HG03354 (cell line): ENCODE measurements around the gene FER1L5.
A peak's percentile ranks its signal among the peaks of the same experiment; 100 is the strongest.
"Not testable (repeated sequence)": the region's sequence is repeated elsewhere in the genome, so short reads cannot be mapped to it uniquely, and the experiment has no call there.

Experiments
- ATAC-seq: cut with Tn5 transposase; IDR thresholded peaks from one replicate; pipeline ENCODE4 v1.9.1; 2021; ENCODE audit warnings: mild to moderate bottlenecking; ENCODE audit not compliant: unreplicated experiment, poor library complexity, severe bottlenecking

Gene FER1L5

DNA sequence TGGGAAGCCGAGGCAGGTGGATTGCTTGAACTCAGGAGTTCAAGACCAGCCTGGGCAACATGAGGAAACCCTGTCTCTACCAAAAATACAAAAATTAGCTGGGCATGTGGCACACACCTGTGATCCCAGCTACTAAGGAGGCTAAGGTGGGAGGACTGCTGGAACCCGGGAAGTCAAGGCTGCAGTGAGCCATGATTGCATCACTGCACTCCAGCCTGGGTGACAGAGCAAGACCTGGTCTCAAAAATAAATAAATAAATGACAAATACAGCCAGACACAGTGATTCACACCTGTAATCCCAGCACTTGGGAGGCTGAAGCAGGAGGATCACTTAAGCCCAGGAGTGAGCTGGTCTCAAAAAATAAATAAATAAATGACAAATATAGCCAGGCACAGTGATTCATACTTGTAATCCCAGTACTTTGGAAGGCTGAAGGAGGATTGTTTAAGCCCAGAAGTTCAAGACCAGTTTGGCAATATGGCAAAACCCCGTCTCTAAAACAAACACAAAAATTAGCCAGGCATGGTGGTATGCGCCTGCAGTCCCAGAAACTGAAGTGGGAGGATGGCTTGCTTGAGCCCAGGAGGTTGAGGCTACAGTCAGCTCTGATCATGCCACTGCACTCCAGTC is 10.6 kb upstream of the FER1L5 start:
- ATAC-seq, result no peak

DNA sequence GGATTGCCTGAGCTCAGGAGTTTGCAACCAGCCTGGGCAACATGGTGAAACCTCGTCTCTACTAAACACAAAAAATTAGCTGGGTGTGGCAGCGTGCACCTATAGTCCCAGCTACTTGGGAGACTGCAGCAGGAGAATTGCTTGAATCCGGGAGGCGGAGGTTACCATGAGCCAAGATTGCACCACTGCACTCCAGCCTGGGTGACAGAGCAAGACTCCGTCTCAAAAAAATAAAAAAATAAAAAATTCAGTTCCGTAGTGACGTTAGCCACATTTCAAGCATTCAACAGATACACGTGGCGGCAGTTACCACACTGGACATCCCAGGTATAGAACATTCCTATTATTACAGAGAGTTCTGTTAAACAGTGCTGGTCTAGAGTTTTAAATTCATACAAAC is 8.9 kb upstream of the FER1L5 start:
- no peak for ATAC-seq

DNA sequence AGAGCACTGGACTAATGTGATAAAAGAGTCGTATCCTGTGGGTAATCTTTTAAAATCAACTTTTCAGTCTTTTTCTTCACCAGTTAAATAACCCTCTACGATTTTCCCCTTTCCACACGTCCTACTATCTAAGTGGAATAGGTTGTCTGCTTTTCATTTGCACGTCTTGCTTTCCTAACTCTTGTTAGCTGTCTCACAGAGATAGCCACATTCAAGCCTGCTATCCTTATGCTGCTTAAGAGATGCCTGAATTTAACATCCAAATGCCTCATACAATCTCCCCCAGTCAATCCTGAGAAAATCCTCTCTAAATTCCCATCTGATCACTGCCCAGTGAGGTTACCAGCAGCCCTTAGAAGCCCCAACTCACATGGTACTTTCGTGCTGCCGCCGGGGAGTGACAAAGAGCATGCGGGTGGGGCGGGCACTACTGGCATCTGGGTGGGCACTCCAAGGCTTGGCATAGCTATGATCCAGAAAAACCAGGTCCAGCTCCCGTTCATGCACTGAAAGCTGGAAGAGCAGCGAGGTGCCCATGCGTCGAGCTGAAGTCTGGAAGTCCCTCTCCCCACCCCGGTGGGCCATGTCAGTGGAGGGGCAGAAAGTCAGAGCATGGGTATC is 5.9 kb upstream of the FER1L5 start:
- ATAC-seq, result no peak

DNA sequence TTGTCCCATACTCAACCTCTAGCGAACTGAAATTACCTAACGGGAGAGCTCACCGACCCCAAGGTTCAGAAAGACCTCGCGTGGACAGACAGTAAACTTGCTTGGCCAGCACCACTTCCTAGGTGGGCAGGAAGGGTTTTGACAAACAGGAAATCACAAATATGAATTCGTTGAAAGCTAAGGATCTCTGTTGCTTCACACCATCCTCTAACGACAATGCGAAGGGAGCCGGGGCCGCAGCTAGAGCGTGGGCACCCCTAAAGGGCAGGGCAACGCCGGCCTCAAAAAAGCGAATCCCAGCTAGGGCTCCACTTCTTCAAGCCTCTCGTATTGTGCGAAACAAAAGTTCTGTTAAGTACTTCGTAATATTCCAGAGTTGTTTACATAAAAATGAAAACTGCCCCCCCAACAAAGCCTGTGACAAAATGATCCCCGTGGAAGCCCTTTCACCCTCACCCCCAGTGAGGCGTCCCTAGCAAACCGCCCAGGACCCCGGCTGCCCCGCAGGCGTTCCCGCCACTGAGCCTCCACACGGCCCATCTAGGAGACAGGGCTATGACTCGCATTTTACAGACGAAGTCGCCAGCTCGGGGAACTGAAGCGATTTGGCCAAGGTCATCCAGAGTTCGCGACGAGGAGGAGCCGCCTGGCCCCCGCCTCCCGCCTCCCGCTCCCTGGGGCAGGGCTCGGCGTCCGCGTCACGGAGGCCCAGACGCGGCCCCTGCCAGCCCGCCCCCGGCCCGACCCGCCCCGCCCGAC is 5.0 kb upstream of the FER1L5 start:
- ATAC-seq, result peak; percentile 80

DNA sequence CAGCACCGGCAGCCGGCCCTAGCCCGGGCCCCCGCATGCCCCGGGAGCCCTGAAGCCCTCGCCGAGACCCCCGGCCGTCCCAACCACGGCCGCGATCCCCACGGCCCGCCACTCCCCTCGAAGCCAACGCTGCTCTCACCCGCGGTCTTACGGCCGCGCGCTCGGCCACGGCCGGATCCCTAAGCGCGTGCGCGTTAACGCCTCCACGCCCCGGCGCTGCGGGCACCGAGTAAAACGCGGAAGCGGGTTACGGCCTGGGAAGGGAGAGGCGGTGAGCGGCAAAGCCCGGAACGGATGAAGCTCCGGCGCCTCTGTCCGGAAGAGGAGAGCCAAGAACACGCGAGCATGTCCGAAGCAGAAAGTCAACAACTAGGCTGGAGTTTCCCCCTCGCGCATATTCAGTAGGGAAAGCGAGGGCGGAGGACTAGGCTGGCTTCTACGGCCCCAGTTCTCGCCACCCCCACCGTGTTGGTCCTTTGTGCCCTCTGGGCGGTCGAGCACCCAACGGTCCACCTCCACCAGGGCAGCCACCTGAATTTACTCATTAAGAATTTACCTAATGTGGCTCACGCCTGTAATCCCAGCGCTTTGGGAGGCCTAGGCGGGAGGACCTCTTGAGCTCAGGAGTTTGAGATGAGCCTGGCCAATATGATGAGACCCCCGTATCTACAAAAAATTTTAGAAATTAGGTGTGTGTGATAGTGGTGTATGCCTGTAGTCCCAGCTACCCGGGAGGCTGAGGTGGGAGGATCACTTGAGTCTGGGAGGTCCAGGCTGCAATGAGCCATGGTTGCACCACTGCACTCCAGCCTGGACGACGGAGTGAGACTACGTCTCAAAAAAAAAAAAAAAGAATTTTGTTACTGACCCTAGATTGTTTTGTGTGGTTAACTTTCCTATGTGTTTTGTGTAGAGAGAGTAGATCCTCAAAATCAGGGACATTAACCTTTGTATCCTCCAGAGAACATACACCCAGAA is 4.1 kb upstream of the FER1L5 start, which contains the start of gene KANSL3:
TSS of gene KANSL3 (minus strand) at position 169 of the 978 bp plus-strand sequence. CDS start 1,177 bp downstream, outside the sequence.
- ATAC-seq, result peak; percentile 77

DNA sequence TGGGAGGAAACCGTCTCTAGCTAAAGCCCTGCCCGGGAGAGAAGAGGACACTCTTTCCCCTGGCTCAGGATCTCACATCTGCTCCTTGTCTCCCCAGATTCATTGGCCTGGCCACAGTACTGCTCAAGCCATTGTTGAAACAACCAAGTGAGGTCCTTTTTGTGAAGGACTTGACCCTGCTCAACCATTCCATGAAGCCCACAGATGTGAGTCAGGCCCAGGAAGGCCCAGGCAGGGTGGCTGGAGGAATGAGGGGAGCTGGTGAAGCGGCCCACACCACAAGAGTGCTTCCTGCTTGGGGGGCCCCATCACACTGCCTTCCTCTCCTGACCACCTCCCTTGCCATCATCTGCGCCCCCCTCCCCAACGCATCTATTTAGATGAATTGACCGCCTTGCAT is 5.1 kb downstream of the FER1L5 start:
- ATAC-seq, result no peak

DNA sequence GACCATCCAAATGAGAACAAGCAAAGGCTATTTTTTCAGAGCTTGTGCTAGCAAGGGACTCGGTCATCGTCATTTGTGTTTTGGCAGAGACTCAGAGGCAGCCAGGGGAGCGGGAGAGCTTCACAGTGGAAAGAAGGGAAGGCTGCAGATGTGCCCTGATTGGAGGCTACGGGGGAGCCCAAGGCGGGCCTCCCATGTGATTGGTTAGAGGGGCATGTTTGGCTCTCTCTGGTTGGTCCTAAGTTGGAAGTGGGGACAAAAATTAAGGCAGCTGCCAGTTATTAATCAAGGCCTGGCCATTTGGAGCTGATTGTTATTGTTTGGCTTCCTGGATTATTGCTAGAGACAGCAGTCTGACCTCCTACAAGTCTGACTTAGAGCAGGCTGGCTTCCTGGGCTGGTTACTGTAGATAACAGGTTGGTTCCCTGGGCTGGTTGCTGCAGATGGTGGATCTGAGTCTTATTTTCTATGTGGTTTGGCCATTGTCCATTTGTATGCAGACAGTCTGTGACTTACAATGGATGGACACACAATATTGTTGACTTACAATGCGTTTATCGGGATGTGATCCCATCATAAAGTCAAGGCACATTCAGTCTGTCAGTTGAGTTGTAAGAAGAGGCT is 5.9 kb downstream of the FER1L5 start:
- ATAC-seq, result no peak

DNA sequence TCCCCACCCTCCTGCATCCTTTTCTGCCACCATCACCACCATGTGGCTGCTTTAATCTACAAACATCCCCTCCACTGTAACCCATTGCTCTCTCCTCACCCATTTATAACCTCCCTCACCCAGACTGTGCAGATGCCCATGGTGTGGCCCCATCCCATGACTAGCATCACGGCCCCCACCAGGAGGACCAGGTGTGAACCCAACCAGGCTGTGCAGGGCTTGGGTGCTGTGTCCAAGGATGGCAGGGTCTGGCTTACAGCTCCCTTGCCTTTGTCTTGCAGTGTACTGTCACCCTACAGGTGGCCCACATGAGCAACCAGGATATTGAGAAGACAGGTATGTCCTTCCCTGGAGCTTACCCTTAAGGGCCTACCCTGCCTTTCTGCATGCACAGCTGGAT is 6.8 kb downstream of the FER1L5 start:
- ATAC-seq, result no peak

DNA sequence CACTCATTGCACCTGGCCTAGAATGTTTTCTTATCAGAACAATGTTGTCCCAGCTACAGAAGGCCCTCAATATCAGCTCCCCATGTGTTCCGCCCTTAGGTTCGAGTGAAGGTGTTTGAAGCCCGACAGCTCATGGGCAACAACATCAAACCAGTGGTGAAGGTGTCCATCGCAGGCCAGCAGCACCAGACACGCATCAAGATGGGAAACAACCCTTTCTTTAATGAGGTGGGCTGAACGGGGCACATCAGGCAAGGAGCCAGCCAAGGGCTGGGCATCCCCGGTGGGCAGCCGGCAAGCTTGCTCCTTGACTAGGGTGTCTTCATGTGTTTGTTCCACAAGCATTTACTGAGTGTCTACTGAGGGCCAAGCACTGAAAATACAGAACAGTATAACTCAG is 9.2 kb downstream of the FER1L5 start:
- ATAC-seq, result no peak

DNA sequence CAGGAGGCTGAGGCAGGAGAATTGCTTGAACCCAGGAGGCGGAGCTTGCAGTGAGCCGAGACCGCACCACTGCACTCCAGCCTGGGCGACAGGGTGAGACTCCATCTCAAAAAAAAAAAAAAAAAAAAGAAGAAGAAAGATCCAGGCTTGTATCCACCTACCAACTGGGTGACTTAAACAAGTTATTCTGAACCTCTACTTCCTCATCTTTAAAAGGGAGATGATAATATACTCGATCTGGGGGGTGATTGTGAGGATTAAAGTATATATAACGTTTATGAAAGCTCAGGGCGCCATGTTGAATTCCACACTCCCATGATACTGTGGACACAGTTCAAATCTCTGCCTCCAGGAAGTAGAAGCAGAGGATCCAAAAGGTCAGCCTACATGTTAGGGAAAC is 12.2 kb downstream of the FER1L5 start:
- not testable (repeated sequence) for ATAC-seq

DNA sequence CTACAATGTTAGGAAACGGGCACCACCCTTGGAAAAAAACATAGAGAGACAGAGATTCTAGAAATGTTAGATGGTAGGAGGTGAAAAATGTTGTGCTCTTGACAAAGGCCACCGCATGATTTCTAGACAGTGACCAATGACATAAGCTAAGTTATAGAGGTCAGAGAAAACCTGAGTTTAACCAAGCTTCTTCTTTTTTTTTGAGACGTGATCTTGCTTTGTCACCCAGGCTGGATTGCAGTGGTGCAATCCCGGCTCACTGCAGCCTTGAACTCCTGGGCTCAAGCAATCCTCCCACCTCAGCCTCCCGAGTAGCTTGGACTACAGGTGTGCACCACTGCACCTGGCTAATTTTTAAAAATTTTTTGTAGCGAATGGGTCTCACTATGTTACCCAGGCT is 13.0 kb downstream of the FER1L5 start:
- no peak for ATAC-seq

DNA sequence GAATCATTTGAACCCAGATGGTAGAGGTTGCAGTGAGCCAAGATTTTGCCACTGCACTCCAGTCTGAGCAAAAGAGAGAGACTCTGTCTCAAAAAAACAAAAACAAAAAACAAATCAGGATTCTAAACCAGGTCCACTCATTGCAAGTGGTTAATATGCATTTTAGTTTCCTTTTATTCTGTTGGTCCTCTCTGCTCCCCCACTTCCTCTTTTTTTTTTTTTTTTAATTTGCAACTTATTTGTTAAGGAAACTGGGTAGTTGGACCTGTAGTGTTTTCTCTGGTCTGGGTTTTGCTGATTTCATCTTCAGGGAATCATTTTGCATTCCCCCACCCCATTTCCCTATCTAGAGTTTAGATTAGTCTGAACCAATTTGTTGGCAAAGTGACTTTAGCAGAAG is 14.0 kb downstream of the FER1L5 start:
- no peak for ATAC-seq

DNA sequence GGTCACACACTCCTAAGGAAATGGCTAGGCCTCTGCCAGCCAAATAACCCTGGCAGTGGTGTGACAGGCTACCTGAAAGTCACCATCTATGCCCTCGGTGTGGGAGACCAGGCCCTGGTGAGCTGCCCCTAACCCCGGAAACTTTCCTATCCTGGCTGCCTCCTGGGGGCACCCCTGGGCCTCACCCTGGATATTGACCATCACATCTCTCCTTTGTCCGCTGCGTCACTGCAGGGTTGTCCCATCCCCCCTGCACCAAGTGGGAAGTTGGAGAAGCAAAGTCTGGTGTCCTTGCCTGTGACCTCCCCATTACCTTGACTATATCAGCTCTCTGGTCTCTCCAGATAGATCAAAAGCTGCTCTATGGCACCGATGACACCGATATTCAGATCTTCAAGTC is 18.8 kb downstream of the FER1L5 start:
- no peak for ATAC-seq

DNA sequence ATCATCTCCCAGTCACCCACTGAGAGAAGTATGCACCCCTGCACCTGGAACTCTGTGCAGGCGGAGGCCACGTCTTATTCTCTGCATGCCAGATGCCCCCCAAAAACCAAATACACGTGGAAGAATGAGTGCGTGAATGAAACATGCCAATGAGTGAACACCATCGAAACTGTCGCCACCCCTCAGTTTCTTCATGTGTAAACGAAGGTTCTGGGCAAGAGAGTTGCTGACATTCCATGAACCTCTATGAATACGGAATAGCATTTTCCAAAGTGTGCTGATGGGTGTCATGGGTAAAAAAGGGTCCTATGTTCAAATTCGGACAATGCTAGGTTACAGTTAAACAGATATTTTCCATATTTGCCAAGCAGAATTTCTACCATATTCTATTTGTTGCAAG is 19.8 kb downstream of the FER1L5 start:
- no peak for ATAC-seq

DNA sequence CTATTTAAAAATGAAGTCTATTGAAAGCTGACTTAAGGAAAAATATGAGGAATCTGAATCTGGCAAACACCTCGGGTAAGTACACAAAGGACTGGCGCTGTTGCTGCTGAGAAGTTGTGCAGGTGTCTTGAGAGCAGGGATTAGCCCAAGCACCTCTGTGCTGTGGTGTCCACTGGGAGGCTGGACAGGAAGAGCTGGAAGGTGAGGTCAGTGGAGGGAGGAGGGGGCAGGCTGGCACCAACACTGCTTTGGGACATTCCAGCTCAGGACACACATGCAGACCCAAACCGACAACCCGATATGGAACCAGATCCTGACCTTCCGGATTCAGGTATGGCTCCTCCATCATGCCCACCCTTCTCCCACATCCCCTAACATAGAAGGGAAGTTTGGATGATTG is 20.6 kb downstream of the FER1L5 start:
- ATAC-seq, result no peak

DNA sequence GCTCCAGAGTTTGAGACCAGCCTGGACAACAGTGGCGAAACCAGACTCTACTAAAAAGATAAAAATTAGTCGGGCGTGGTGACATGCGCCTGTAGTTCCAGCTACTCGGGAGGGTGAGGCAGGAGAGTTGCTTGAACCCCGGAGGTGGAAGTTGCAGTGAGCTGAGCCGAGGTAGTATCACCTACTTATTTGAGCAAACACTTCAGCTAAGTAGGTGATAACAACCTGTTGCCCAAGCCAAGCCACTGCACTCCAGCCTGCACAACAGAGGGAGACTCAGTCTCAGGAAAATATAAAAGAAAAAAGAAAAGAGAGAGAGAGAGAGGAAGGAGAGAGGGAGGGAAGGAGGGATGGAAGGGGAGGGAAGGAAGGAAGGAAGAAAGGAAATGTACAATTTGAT is 21.3 kb downstream of the FER1L5 start:
- no peak for ATAC-seq

DNA sequence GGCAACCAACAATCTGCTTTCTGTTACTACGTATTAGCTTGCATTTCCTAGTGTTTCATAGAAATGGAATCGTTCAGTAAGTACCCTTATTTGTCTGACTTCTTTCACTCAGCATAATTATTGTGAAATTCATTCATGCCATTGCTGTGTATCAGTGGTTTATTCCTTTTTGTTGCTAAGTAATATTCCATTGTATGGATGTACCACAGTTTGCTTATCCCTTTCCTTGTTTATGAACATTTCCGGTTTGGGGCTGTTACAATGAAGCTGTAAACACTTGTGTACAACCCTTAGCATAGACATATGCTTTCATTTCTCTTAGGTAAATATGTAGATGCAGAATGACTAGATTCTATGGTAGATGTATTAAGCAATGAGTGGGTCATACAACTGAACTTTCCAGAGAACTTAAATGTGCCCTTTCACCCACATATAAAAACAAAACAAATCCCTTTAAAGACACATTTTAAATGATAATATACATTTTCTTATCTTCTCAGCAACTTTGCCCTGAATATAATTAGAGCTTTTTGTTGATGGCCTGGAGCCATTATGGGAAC is 21.9 kb downstream of the FER1L5 start:
- ATAC-seq, result no peak

DNA sequence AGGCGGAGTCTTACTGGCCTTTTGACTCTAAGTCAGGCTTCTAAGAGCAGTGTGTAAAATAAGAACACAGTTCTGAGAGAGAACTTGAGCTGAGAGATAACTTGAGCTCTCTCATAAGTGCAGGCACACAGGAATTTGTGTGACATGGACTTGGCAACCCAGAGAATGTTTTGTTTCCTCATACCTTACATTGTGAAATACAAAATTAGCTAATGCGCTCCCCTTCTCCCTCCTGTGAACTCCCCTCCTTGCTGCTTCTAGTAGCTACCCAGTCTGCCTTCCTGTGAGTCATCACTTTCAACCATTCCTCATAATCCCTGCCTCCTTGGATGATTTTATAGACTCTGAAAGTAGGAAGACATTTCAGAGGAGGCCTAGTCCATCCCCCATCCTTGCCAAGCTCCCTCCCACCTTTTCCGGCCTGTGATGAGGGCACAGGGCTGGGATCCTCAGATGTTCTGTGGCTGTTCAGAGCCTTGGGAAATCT is 22.6 kb downstream of the FER1L5 start:
- no peak for ATAC-seq

DNA sequence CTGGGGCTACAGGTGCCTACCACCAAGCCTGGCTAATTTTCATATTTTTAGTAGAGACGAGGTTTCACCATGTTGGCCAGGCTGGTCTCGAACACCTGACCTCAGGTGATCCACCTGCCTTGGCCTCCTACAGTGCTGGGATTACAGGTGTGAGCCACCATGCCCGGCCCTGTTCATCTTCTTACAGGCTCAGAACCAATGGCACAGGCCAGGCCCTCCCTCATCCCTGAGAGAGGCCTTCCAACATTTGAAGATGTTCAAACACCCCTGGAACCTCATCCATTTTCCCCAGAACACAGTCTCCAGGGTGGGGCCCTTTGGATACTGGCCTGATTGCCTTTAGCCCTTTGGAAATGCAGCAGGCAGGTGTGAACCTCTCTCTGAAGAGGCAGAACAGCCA is 23.2 kb downstream of the FER1L5 start:
- ATAC-seq, result not testable (repeated sequence)
